Ishikawa (cell line): ENCODE data around the gene FAM124B.

Experiments used
- CEBPB ChIP-seq: IDR thresholded peaks from 2 replicates; pipeline ENCODE4 v1.6.1; 2012
- CREB1 ChIP-seq: IDR thresholded peaks from 2 replicates; pipeline ENCODE4 v1.6.1; 2012; ENCODE audit warnings: low read depth
- EP300 ChIP-seq: IDR thresholded peaks from 2 replicates; pipeline ENCODE4 v1.6.1; 2012; ENCODE audit warnings: borderline replicate concordance
- RAD21 ChIP-seq: IDR thresholded peaks from 2 replicates; pipeline ENCODE4 v1.6.1; 2012; ENCODE audit warnings: low read depth
- TAF1 ChIP-seq: IDR thresholded peaks from 2 replicates; pipeline ENCODE4 v1.6.1; 2012; ENCODE audit warnings: low read depth, mild to moderate bottlenecking
- TCF12 ChIP-seq: IDR thresholded peaks from 2 replicates; pipeline ENCODE4 v1.6.1; 2012; ENCODE audit warnings: low read depth
- TEAD4 ChIP-seq: IDR thresholded peaks from 2 replicates; pipeline ENCODE4 v1.6.1; 2012
- TF ChIP-seq, protein P1 (sequence below): IDR thresholded peaks from 2 replicates; pipeline ENCODE4 v1.6.1; 2012; ENCODE audit warnings: low read depth, mild to moderate bottlenecking
- TF ChIP-seq, protein P2 (sequence below): IDR thresholded peaks from 2 replicates; pipeline ENCODE4 v1.6.1; 2012

DNA sequence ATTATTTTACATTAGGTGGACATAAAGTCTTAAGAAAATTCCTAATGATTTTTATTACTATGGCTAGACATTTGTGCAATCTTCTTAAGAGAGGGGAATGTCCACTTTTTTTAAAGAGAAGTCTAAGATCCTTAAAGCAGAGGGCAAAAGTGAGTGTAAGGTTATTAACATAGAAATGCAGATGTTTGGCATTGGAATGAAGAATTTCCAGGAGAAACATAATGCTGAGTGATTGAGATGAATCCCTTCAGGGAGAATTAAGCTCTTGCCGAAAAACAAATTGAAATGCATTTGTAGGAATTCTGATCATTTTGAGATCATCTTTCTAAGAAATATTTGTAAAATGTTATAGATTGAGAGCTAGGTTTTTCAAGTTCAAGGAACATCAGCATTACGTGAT, 15.0 kb downstream of the FAM124B start:
- TF ChIP-seq, protein P1, sequence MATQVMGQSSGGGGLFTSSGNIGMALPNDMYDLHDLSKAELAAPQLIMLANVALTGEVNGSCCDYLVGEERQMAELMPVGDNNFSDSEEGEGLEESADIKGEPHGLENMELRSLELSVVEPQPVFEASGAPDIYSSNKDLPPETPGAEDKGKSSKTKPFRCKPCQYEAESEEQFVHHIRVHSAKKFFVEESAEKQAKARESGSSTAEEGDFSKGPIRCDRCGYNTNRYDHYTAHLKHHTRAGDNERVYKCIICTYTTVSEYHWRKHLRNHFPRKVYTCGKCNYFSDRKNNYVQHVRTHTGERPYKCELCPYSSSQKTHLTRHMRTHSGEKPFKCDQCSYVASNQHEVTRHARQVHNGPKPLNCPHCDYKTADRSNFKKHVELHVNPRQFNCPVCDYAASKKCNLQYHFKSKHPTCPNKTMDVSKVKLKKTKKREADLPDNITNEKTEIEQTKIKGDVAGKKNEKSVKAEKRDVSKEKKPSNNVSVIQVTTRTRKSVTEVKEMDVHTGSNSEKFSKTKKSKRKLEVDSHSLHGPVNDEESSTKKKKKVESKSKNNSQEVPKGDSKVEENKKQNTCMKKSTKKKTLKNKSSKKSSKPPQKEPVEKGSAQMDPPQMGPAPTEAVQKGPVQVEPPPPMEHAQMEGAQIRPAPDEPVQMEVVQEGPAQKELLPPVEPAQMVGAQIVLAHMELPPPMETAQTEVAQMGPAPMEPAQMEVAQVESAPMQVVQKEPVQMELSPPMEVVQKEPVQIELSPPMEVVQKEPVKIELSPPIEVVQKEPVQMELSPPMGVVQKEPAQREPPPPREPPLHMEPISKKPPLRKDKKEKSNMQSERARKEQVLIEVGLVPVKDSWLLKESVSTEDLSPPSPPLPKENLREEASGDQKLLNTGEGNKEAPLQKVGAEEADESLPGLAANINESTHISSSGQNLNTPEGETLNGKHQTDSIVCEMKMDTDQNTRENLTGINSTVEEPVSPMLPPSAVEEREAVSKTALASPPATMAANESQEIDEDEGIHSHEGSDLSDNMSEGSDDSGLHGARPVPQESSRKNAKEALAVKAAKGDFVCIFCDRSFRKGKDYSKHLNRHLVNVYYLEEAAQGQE: no peak
- TF ChIP-seq, protein P2, sequence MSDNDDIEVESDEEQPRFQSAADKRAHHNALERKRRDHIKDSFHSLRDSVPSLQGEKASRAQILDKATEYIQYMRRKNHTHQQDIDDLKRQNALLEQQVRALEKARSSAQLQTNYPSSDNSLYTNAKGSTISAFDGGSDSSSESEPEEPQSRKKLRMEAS: no peak
- no peak for TF ChIP-seq RAD21
- no peak for TF ChIP-seq TEAD4
- no peak for TF ChIP-seq TCF12
- TF ChIP-seq TAF1: no peak
- no peak for TF ChIP-seq EP300
- TF ChIP-seq CREB1: no peak
- no peak for TF ChIP-seq CEBPB
